Vagina (tissue), 2 donors: ENCODE results near the gene TBL1XR1.

Experiments
- CTCF ChIP-seq, 3 experiments: fragments of 450-650 bp in 2 of 3; fragments of 200-600 bp in 1 of 3; sonication (generic) in 1 of 3; IDR thresholded peaks; one replicate each; pipeline ENCODE4 v1.5.1; 2017 to 2019; ENCODE audit warnings: antibody characterized with exemption in 3 of 3, mild to moderate bottlenecking in 2 of 3, moderate library complexity in 2 of 3
- POLR2A ChIP-seq, 2 donors: fragments of 450-650 bp; IDR thresholded peaks; one replicate each; pipeline ENCODE4 v1.6.1; 2017; ENCODE audit warnings: antibody characterized with exemption in 2 of 2, mild to moderate bottlenecking in 2 of 2, moderate library complexity in 2 of 2

- TF ChIP-seq CTCF (IDR thresholded peaks at IDR 0.05) (no peak), POLR2A (IDR thresholded peaks at IDR 0.05) (no peak)
Observed at GRCh38 chr3:177045767-177046166, 151.5 kb downstream of the TBL1XR1 start.
